Central memory CD4-positive, alpha-beta T cell (primary cell): ENCODE data around the gene PHF21B.

Source experiments
- DNase-seq: peaks from one replicate; pipeline ENCODE4 v3.0.0; 2022

Gene PHF21B

DNA sequence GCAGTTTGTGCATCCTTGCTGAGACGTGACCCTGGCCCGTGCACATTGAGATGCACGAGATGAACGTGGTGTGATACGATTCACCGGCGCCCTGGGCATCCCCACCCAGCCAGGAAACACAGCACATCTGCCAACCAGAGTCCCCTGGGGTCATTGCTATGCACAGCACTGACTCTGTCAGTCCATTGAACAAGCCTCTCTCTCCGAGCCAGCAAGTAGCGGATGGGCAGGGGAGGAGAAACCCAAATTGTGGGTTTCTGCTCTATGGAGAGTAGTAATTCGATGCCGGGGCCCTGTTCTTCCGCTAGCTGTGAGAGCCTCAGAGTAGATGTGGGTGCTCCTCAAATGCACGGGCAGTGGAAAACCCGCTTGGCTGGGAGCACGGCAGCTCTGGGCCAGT, 172.3 kb downstream of the PHF21B start:
- DNase-seq: no peak

DNA sequence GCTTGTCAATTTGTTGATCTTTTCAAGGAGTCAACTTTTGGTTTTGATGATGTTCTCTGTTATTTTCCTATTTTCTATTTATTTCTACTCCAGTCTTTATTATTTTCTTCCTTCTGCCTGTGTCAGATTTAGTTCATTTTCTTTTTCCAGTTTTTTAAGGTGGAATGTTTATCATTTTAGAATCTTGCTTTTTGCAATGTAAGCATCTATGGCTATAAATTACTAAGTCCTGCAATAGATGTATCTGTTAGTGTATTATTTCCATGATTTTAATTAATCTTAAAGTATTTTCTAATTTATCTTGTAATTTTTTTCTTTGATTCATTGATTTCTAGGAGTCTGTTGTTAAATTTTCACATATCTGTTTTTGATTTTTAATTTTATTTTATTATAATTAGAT, 175.7 kb downstream of the PHF21B start:
- DNase-seq: no peak

GRCh38 chr22:44831885-44832284, 177.9 kb downstream of the PHF21B start:
- DNase-seq: no peak
